GM18499 (cell line): ENCODE measurements around the gene FOXL3.
"Not testable (repeated sequence)": the region's sequence is repeated elsewhere in the genome, so short reads cannot be mapped to it uniquely, and the experiment has no call there.

Source experiments
- ATAC-seq: cut with Tn5 transposase; IDR thresholded peaks from one replicate; pipeline ENCODE4 v1.9.1; 2021; ENCODE audit warnings: moderate number of reproducible peaks; ENCODE audit not compliant: insufficient read depth, unreplicated experiment

Gene FOXL3

DNA sequence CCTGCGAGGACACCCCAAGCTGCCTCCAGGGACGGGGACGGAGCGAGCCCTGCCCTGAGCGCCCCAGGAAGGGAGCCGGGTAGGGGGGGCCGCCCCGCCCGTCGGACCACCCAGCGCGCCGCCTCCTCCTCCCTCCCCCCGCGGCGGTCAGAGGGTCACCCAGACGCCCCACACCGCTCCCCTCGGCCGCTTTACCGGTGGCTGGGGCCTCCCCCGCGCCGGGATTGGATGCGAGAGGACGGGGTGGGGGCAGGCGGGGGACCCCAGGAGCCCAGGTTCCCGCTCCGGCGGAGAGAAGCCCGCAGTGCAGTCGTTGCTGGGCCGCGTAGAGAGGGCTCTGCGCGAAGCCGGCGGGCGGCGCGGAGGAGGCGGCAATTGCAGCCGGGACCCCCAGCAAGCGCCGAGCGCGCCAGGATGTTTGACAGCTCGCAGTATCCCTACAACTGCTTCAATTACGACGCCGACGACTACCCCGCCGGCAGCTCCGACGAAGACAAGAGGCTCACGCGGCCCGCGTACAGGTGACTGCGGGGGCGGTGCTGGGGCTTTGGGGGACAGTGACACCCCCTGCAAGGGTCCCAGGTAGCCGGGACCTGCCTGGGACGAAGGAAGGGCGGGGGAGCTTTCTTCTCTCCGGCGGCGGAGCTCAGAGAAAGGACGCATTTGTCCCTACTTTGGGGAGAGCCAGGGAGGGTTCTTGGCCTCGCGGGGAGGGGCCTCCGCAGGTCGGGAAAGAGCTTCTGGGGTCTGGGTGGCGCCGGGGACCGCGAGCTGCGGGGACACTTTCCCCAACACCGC, at the start of gene FOXL3:
Gene FOXL3, plus strand, starts transcription at position 415 of the 798 bp plus-strand sequence. Its CDS starts 0 bp downstream, at position 415.
- no peak for ATAC-seq

GRCh38 chr7:240887-241421, 49.0 kb upstream of the FOXL3 start:
- no peak for ATAC-seq

DNA sequence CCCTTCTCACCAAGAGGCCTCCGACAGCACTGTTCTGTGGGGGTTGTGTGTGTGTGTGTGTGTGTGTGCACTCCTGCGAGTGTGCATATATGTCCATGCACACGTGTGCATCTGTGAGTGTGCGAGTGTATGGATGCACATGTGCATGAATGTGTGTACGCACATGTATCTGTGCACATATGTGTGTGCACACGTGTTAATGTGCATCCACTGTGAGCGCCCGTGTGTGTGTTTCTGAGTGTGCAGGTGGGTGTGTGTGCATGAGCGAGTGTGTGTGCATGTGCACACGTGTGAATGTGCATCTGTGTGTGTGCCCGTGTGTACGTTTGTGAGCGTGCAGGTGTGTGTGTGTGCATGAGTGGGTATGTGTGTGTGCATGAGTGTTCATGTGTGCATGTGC, 48.5 kb upstream of the FOXL3 start:
- no peak for ATAC-seq

GRCh38 chr7:242826-243579, 47.0 kb upstream of the FOXL3 start:
- not testable (repeated sequence) for ATAC-seq

- ATAC-seq = not testable (repeated sequence)
Observed at GRCh38 chr7:243580-243978, 46.4 kb upstream of the FOXL3 start.

GRCh38 chr7:244974-245373, 45.0 kb upstream of the FOXL3 start:
- no peak for ATAC-seq

DNA sequence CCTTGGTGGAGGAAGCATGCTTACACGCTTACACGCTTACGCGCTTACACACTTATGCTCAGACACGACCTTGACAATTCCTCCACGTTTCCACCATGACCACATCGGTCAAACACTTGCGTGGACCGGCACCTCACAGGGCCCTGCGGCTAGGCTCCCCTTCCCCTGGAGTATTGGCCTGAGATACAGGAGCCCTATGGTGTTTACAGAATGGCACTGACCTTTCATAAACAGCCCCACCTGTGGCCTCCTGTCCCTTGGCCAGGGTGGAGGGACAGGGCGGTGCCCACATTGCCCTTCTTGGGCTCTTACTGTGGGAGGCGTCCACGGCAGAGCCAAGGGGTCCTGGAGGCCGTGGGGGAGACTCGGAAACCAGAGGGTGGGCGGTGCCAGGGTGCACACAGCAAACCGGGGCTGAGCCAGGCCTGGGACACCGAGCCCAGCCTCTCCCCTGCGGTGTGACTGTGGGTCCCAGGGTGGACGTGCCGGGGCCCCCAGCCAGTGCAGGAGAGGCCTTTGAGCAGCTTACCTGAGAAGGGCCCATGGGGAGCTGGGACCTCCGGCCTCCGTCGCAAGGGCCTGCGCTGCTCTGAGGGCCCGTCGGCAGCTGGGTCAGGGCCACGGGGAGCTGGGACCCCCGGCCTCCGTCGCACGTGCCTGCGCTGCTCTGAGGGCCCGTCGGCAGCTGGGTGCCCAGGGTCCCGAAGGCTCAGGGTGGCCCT, 44.2 kb upstream of the FOXL3 start:
- no peak for ATAC-seq

DNA sequence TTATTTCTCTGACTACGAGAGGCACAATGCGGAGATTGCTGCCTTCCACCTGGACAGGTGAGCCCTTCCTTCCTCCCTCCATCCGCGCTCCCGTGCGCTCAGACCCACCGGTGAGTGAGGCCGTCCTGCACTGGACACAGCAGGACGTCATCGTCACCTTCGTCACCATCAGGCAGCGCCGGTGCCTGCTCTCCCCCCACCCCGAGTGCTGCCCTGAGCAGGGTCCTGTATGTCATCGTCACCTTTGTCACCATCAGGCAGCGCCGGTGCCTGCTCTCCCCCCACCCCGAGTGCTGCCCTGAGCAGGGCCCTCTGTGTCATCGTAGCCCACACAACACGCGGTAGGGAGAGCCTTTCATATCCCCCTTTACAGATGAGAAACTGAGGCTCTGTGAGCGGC, 43.5 kb upstream of the FOXL3 start:
- no peak for ATAC-seq

- no peak for ATAC-seq
Observed at GRCh38 chr7:247181-247580, 42.8 kb upstream of the FOXL3 start.

DNA sequence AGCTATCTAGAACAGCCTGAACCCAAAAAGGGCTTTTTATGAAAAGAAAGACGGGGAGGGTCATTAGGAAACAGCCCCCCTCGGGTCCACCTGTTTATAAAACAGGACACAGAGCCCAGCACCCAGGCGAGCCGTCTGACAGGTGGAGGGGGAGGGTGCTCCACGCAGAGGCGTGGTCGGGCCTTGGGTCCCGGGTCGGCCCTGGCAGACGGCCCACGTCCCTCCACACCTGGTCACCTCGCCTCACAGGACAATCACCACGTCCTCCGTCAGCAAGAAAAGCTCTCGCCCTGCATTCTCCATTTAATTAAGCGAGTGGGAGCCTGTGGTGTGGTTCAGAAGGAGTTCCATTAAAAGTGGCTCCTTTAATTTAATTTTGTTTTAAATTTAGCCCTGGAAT, 42.3 kb upstream of the FOXL3 start:
- ATAC-seq = no peak

GRCh38 chr7:248732-249435, 41.1 kb upstream of the FOXL3 start:
- ATAC-seq = no peak

DNA sequence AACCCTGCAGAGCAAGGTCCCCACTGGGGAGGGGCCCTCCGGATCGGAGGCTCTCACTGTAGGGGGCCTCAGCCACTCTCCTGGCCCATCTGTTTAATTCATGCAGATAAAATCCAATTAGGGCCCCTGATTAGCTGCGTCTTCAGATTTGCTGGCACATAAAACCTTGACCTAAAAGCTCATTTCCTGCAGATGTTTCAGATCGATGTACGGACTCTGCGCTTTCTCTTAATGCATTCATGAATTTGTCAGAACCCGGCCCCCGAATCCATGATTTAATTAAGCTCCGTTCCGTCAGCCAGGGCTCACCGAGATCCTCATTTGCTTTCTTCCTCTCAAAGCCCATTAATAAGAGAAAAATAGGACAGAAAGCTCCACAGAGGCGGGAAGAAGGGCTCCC, 40.0 kb upstream of the FOXL3 start:
- no peak for ATAC-seq

GRCh38 chr7:250523-250922, 39.4 kb upstream of the FOXL3 start:
- ATAC-seq = no peak

DNA sequence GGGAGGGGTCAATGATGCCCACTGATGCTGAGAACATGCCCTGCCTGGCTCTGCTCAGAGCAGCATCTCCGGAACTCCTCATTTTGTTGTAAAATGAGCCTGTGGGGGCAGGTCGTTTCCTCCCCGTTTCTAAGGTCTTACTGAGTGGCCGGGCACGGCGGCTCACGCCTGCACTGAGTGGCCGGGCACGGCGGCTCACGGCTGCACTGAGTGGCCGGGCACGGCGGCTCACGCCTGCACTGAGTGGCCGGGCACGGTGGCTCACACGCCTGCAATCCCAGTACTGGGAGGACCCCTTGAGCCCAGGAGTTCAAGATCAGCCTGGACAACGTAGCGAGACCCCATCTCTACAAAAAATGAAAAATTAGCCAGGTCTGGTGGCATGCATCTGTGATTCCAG, 39.0 kb upstream of the FOXL3 start:
- ATAC-seq = no peak

DNA sequence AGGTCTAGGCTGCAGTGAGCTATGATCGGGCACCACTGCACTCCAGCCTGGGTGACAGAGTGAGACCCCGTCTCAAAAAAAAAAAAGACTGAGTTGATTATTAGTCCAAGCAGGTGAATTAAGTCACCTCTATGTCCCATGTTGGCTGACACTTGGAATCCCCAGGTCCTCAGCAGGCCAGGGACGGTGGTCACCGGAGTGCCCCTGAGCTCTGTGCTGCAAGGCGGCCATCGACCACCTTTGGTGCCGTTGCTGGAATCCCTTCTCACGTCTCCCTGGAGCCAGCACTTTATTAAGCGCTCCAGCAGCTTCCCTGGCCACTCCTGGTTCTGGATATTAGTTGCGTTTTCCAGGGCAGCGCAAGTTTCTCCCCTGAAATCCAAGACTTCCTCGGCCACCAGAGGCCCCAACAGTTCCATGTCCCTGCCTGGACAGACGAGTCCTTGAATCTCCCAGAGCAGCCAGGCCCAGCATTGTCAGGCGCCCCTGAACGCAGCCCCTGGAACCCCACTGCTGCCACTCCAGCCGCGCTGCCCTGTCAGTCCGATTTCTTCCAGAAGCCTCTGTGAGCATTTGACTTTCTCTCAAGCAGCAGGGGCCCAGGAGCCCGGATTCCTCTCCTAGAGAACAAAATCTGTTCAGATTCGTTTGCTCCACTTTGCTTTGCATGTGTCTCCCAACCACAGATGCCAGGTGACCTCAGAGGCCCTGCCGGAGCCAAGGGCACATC, 38.4 kb upstream of the FOXL3 start:
- ATAC-seq = no peak

- no peak for ATAC-seq
Observed at GRCh38 chr7:252216-252965, 37.6 kb upstream of the FOXL3 start.

- ATAC-seq = no peak
Observed at GRCh38 chr7:252981-253380, 37.0 kb upstream of the FOXL3 start.

DNA sequence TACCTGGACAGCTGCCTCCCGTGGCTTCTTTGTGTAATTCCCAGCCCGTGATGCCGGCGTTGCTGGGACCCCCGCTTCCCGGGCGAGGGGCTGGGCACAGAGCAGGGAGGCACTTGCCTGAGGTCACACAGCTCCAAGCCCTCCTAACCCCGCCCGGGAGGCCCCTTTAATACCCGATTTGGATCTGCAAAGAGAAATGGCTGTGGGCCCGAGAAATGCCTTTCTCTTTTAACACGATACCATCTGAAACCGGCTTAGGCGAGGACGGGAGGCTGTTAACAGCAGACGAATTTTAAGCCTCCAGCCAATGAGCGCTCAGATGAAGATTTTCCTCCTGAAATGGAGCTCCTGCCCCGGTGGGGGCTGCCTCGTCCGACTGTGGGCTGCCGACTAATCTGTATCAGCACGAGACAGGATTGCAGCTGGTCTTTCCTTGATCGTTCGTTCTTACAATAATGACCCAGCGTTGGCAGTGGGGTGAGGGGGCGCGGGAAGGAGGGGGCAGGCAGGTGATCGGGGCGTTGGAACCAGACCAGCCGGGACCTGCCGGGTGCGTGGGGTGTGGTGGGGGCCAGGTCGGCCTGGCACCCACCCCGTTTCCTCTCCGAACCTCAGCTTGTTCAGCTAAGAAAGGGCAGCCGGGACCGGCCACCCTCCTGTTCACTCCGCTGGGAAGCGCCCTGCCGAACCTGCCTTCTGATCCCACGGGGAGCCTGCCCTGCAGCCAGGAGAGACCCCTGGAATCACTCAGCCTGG, 36.2 kb upstream of the FOXL3 start:
- ATAC-seq = no peak
